Hematopoietic multipotent progenitor cell treated with erythropoietin and hydrocortisone succinate and interleukin-3 and kit ligand, for 15 days (in vitro differentiated cells): ENCODE measurements around the gene HSD17B12.
A peak's percentile ranks its signal among the peaks of the same experiment; 100 is the strongest.

Experiments
- DNase-seq: peaks from one replicate; pipeline ENCODE4 v3.0.0-alpha.2; 2015; ENCODE audit warnings: low spot score

Gene HSD17B12

GRCh38 chr11:43688394-43688793 lies 7.9 kb downstream of the HSD17B12 start:
- no peak for DNase-seq

- no peak for DNase-seq
Observed at GRCh38 chr11:43689167-43689566, 8.6 kb downstream of the HSD17B12 start.

- no peak for DNase-seq
Observed at GRCh38 chr11:43690929-43691725, 10.6 kb downstream of the HSD17B12 start.

- no peak for DNase-seq
Observed at GRCh38 chr11:43691806-43692205, 11.3 kb downstream of the HSD17B12 start.

- no peak for DNase-seq
Observed at GRCh38 chr11:43693069-43693468, 12.5 kb downstream of the HSD17B12 start.

GRCh38 chr11:43693731-43694130 lies 13.2 kb downstream of the HSD17B12 start:
- no peak for DNase-seq

GRCh38 chr11:43694477-43694876 lies 13.9 kb downstream of the HSD17B12 start:
- DNase-seq = no peak

GRCh38 chr11:43697679-43698078 lies 17.1 kb downstream of the HSD17B12 start:
- no peak for DNase-seq

- DNase-seq = no peak
Observed at GRCh38 chr11:43699870-43700269, 19.3 kb downstream of the HSD17B12 start.

GRCh38 chr11:43706631-43707030 lies 26.1 kb downstream of the HSD17B12 start:
- no peak for DNase-seq

GRCh38 chr11:43708776-43709175 lies 28.2 kb downstream of the HSD17B12 start:
- no peak for DNase-seq

- DNase-seq = no peak
Observed at GRCh38 chr11:43709689-43710088, 29.2 kb downstream of the HSD17B12 start.

GRCh38 chr11:43712676-43713075 lies 32.1 kb downstream of the HSD17B12 start:
- DNase-seq = no peak

GRCh38 chr11:43718373-43718772 lies 37.8 kb downstream of the HSD17B12 start:
- no peak for DNase-seq

- DNase-seq = no peak
Observed at GRCh38 chr11:43723617-43724016, 43.1 kb downstream of the HSD17B12 start.

- DNase-seq = no peak
Observed at GRCh38 chr11:43732225-43732624, 51.7 kb downstream of the HSD17B12 start.

- no peak for DNase-seq
Observed at GRCh38 chr11:43734256-43734655, 53.7 kb downstream of the HSD17B12 start.

GRCh38 chr11:43735115-43735514 lies 54.6 kb downstream of the HSD17B12 start:
- DNase-seq = no peak

GRCh38 chr11:43735961-43736360 lies 55.4 kb downstream of the HSD17B12 start:
- DNase-seq = no peak

GRCh38 chr11:43736502-43737200 lies 56.1 kb downstream of the HSD17B12 start:
- DNase-seq = no peak

- no peak for DNase-seq
Observed at GRCh38 chr11:43737201-43737590, 56.7 kb downstream of the HSD17B12 start.

GRCh38 chr11:43738600-43739409 lies 58.3 kb downstream of the HSD17B12 start:
- DNase-seq = no peak

- DNase-seq = peak; percentile 43
Observed at GRCh38 chr11:43746670-43747069, 66.1 kb downstream of the HSD17B12 start.
